MM.1S (cell line): ENCODE data around the gene XPO4.

Experiments used
- CTCF ChIP-seq: fragments of 300-600 bp; sonication (generic); IDR thresholded peaks from 2 replicates; pipeline ENCODE4 v1.5.1; 2016; ENCODE audit warnings: antibody characterized with exemption, low read length, mixed read lengths
- EZH2 ChIP-seq: fragments of 300-600 bp; sonication (generic); optimal IDR thresholded peaks from 2 replicates; pipeline ENCODE3; 2017; ENCODE audit warnings: low read depth, mild to moderate bottlenecking, antibody characterized with exemption, low read length, mixed read lengths

- TF ChIP-seq CTCF (no peak), EZH2 (no peak)
Measured at GRCh38 chr13:20823071-20823470, 79.5 kb downstream of the XPO4 start.
